Measurements from ENCODE around the gene HLA-A.
A peak's percentile ranks its signal among the peaks of the same experiment; 100 is the strongest.
"Not testable (repeated sequence)": the region's sequence is repeated elsewhere in the genome, so short reads cannot be mapped to it uniquely, and the experiment has no call there.

HLA-A gene

GRCh38 chr6:29925321-29925720, 17.0 kb upstream of the HLA-A start:
- no peaks in the 10 kb centered on the region for H3K9me3 Mint-ChIP-seq
- peaks cover 29% of the 10 kb centered on the region for H3K4me1 Mint-ChIP-seq (ENCODE audit: low read depth)
- H3K27me3 Mint-ChIP-seq (ENCODE audit: low read depth) = peaks cover 13% of the 10 kb centered on the region
- H3K27ac Mint-ChIP-seq = peak overlapping the region; percentile 98
- H3K4me3 Mint-ChIP-seq = peak overlapping the region; percentile 92
- peaks cover 17% of the 10 kb centered on the region for H3K36me3 Mint-ChIP-seq (ENCODE audit: low read depth)

DNA sequence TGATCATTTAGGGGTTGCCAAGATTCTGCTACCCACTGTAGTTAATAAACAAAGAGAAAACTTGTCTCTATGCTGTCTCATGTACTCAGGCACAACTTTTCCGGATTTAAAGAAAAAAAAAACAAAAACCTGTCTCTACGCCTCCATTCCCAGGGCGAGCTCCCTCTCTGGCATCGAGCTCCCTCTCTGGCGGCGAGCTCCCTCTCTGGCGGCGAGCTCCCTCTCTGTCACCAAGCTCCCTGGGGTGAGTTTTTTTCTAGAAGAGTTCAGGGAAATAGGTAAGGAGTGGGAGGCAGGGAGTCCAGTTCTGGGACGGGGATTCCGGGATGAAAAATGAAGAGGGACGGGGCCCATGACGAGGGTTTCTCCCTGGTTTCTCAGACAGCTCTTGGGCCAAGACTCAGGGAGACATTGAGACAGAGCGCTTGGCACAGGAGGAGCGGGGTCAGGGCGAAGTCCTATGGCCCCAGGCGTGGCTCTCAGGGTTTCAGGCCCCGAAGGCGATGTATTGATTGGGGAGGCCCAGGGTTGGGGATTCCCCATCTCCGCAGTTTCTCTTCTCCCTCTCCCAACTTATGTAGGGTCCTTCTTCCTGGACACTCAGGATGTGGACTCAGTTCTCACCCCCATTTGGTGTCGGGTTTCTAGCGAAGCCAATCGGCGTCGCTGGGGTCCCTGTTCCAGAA, 16.5 kb upstream of the HLA-A start:
- H3K27ac Mint-ChIP-seq = peak overlapping the region; percentile 98
- peak overlapping the region; percentile 92 for H3K4me3 Mint-ChIP-seq
- H3K4me1 Mint-ChIP-seq (ENCODE audit: low read depth) = peaks cover 29% of the 10 kb centered on the region
- no peaks in the 10 kb centered on the region for H3K9me3 Mint-ChIP-seq
- H3K27me3 Mint-ChIP-seq (ENCODE audit: low read depth) = peaks cover 8% of the 10 kb centered on the region
- peaks cover 19% of the 10 kb centered on the region for H3K36me3 Mint-ChIP-seq (ENCODE audit: low read depth)

- Mint-ChIP-seq H3K27me3 (ENCODE audit: low read depth) (peaks cover 1% of the 10 kb centered on the region), H3K27ac (peak overlapping the region; percentile 98), H3K4me3 (peak overlapping the region; percentile 92), H3K9me3 (no peaks in the 10 kb centered on the region), H3K4me1 (ENCODE audit: low read depth) (peaks cover 29% of the 10 kb centered on the region), H3K36me3 (ENCODE audit: low read depth) (peaks cover 18% of the 10 kb centered on the region)
These were observed 15.7 kb upstream of the HLA-A start for GRCh38 chr6:29926413-29927274.

- Mint-ChIP-seq H3K36me3 (ENCODE audit: low read depth) (peaks cover 18% of the 10 kb centered on the region), H3K4me3 (peak overlapping the region; percentile 92), H3K4me1 (ENCODE audit: low read depth) (peaks cover 29% of the 10 kb centered on the region), H3K27ac (peak overlapping the region; percentile 98), H3K9me3 (no peaks in the 10 kb centered on the region), H3K27me3 (ENCODE audit: low read depth) (no peaks in the 10 kb centered on the region)
These were observed 15.1 kb upstream of the HLA-A start for GRCh38 chr6:29927275-29927569.

GRCh38 chr6:29927841-29928388, 14.4 kb upstream of the HLA-A start:
- peak overlapping the region; percentile 98 for H3K27ac Mint-ChIP-seq
- no peaks in the 10 kb centered on the region for H3K27me3 Mint-ChIP-seq (ENCODE audit: low read depth)
- peaks cover 18% of the 10 kb centered on the region for H3K36me3 Mint-ChIP-seq (ENCODE audit: low read depth)
- peaks cover 29% of the 10 kb centered on the region for H3K4me1 Mint-ChIP-seq (ENCODE audit: low read depth)
- no peaks in the 10 kb centered on the region for H3K9me3 Mint-ChIP-seq
- H3K4me3 Mint-ChIP-seq = peak overlapping the region; percentile 92

DNA sequence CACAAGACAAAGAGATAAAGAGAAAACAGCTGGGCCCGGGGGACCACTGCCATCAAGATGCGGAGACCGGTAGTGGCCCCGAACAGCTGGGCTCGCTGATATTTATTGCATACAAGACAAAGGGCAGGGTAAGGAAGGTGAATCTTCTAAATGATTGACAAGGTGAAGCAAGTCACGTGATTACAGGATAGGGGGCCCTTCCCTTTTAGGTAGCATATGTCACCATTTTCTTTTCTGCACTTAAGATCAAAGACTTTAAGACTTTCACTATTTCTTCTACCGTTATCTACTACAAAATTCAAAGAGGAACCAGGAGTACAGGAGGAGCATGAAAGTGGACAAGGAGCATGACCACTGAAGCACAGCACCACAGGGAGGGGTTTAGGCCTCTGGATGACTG, 12.3 kb upstream of the HLA-A start:
- H3K27me3 Mint-ChIP-seq (ENCODE audit: low read depth); H3K27ac Mint-ChIP-seq: not testable (repeated sequence)
- peaks cover 21% of the 10 kb centered on the region for H3K4me1 Mint-ChIP-seq (ENCODE audit: low read depth)

DNA sequence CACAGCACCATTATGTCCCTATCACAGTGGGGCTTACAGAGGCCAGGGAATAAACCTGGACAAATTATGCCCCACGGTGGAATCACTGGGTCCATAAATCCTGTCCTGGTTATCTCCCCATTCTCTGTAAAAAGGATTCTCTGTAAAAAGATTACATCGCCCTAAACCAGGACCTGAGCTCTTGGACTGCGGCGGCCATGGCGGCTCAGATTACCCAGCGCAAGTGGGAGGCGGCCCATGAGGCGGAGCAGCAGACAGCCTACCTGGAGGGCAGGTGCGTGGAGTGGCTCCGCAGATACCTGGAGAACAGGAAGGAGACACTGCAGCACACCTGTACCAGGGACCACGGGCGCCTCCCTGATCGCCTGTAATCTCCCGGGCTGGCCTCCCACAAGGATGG, 8.4 kb upstream of the HLA-A start:
- H3K36me3 Mint-ChIP-seq (ENCODE audit: low read depth) = peaks cover 18% of the 10 kb centered on the region

More for the DNA sequence above, 12.3 kb upstream of the HLA-A start:
- H3K9me3 Mint-ChIP-seq, H3K4me3 Mint-ChIP-seq: not testable (repeated sequence)
- H3K36me3 Mint-ChIP-seq (ENCODE audit: low read depth) = peaks cover 16% of the 10 kb centered on the region

GRCh38 chr6:29935273-29935955, 6.9 kb upstream of the HLA-A start:
- no peaks in the 10 kb centered on the region for H3K4me1 Mint-ChIP-seq (ENCODE audit: low read depth)
- peaks cover 9% of the 10 kb centered on the region for H3K36me3 Mint-ChIP-seq (ENCODE audit: low read depth)
- H3K27ac Mint-ChIP-seq = no peak overlapping the region
- no peaks in the 10 kb centered on the region for H3K27me3 Mint-ChIP-seq (ENCODE audit: low read depth)
- H3K9me3 Mint-ChIP-seq = peaks cover 3% of the 10 kb centered on the region
- no peak overlapping the region for H3K4me3 Mint-ChIP-seq

More for the DNA sequence above, 8.4 kb upstream of the HLA-A start:
- Mint-ChIP-seq H3K27me3 (ENCODE audit: low read depth) (no peaks in the 10 kb centered on the region), H3K9me3 (peaks cover 3% of the 10 kb centered on the region), H3K4me3 (no peak overlapping the region), H3K4me1 (ENCODE audit: low read depth) (no peaks in the 10 kb centered on the region), H3K27ac (no peak overlapping the region)

DNA sequence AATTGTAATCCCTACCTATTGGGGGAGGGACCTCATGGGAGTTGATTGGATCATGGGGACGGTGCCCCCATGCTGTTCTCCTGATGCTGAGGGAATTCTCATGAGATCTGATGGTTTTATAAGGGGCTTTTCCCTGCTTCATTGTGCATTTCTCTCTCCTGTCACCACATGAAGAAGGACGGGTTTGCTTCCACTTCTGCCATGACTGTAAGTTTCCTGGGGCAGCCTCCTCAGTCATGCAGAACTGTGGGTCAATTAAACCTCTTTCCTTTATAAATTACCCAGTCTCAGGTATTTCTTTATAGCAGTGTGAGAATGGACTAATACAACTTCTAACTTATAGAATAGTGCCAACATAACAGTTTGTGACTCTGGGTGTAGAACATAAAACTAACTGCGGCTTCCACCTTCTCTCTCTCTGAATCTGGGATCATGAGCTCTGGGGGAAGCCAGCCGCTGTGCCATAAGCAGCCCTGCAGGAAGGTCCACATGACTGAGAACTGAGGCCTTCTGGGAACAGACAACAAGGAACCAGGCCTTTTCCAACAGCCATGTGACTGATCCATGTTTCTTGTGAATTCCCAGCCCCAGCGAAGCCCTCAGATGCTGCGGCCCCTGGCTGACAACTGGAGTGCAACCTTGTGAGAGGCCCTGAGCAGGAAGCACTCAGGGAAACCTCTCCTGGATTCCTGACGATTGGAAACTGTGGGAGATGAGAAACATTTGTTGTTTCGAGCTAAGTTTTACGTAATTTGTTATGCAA, 3.4 kb upstream of the HLA-A start:
- Mint-ChIP-seq H3K27ac (no peak overlapping the region), H3K4me3 (no peak overlapping the region), H3K36me3 (ENCODE audit: low read depth) (peaks cover 19% of the 10 kb centered on the region)

GRCh38 chr6:29941016-29941415, 1.3 kb upstream of the HLA-A start:
- no peaks in the 10 kb centered on the region for H3K27me3 Mint-ChIP-seq (ENCODE audit: low read depth)
- H3K4me1 Mint-ChIP-seq (ENCODE audit: low read depth) = peaks cover 27% of the 10 kb centered on the region
- H3K27ac Mint-ChIP-seq = peak overlapping the region; percentile 99
- peaks cover 40% of the 10 kb centered on the region for H3K36me3 Mint-ChIP-seq (ENCODE audit: low read depth)
- peaks cover 3% of the 10 kb centered on the region for H3K9me3 Mint-ChIP-seq
- peak overlapping the region; percentile 90 for H3K4me3 Mint-ChIP-seq

More for the DNA sequence above, 3.4 kb upstream of the HLA-A start:
- H3K27me3 Mint-ChIP-seq (ENCODE audit: low read depth) = no peaks in the 10 kb centered on the region
- peaks cover 3% of the 10 kb centered on the region for H3K9me3 Mint-ChIP-seq
- H3K4me1 Mint-ChIP-seq (ENCODE audit: low read depth) = peaks cover 12% of the 10 kb centered on the region

DNA sequence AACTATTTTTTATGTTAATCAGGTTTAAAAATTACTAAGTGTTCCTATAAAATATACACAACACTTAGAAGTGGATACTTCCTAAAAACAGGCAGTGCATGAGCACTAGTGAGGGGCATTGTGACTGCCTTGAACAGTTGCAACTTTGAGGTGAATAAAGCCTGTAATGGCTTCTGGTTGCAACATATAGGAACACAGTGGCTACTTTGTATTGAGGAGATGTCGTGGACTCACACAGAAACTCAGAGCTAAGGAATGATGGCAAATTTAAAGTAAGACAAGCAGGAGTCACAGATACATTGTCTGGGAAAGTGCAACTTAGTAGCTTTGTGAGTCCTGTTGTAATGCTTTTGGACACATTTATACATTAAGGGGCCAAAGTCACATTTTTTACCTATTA, 861 bp upstream of the HLA-A start:
- Mint-ChIP-seq H3K4me3 (peak overlapping the region; percentile 90), H3K4me1 (ENCODE audit: low read depth) (peaks cover 31% of the 10 kb centered on the region), H3K36me3 (ENCODE audit: low read depth) (peaks cover 44% of the 10 kb centered on the region), H3K27me3 (ENCODE audit: low read depth) (no peaks in the 10 kb centered on the region), H3K9me3 (peaks cover 3% of the 10 kb centered on the region), H3K27ac (peak overlapping the region; percentile 99)

DNA sequence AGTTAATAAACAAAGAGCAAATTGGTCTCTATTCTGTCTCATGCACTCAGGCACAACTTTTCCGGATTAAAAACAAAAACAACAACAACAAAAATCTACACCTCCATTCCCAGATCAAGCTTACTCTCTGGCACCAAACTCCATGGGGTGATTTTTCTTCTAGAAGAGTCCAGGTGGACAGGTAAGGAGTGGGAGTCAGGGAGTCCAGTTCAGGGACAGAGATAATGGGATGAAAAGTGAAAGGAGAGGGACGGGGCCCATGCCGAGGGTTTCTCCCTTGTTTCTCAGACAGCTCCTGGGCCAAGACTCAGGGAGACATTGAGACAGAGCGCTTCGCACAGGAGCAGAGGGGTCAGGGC, 437 bp upstream of the HLA-A start:
- peaks cover 48% of the 10 kb centered on the region for H3K36me3 Mint-ChIP-seq (ENCODE audit: low read depth)
- H3K27ac Mint-ChIP-seq = peak overlapping the region; percentile 99
- H3K27me3 Mint-ChIP-seq (ENCODE audit: low read depth) = no peaks in the 10 kb centered on the region
- peaks cover 2% of the 10 kb centered on the region for H3K9me3 Mint-ChIP-seq
- peaks cover 36% of the 10 kb centered on the region for H3K4me1 Mint-ChIP-seq (ENCODE audit: low read depth)
- H3K4me3 Mint-ChIP-seq = peak overlapping the region; percentile 90

GRCh38 chr6:29943053-29943966, 978 bp downstream of the HLA-A start:
- Mint-ChIP-seq H3K27me3 (ENCODE audit: low read depth) (no peaks in the 10 kb centered on the region), H3K27ac (peak overlapping the region; percentile 99), H3K4me1 (ENCODE audit: low read depth) (peaks cover 39% of the 10 kb centered on the region), H3K36me3 (ENCODE audit: low read depth) (peaks cover 54% of the 10 kb centered on the region), H3K9me3 (no peaks in the 10 kb centered on the region), H3K4me3 (peak overlapping the region; percentile 90)
